HepG2 (cell line): ENCODE data around the gene THEMIS. TPM values are rescaled to one million over a fixed set of nuclear protein-coding genes. Genes with fewer than 3 reads are reported as not detected.

Experiments
- ATAC-seq: fragments of 200-7000 bp; cut with Tn5 transposase; 3 replicates; pipeline ENCODE4 v1.9.1; 2020; ENCODE audit warnings: mild to moderate bottlenecking, moderate library complexity
- BruUV-seq: library from RNA; stranded (reverse); fragments of 400-500 nt; replicated peaks from 2 replicates; lab custom pipeline; 2021; lab: Mats Ljungman, UMichigan
- CTCF ChIA-PET: fragments of 300-600 bp; formaldehyde crosslinking; extraction: SDS; loops from one replicate; lab custom pipeline; 2021; ENCODE audit warnings: low total read pairs, inconsistent platforms, low intra/inter-chr PET ratio; lab: Yijun Ruan, JAX
- POLR2A ChIA-PET: fragments of 350-600 bp; sonication (Branson Sonifier 250); formaldehyde crosslinking; loops from one replicate; lab custom pipeline; 2020; ENCODE audit warnings: antibody characterized with exemption, inconsistent platforms; lab: Yijun Ruan, JAX
- DNase-seq: peaks from one replicate; pipeline ENCODE4 v3.0.0-alpha.2; 2015; ENCODE audit warnings: low spot score
- FAIRE-seq: peaks from 3 replicates; lab custom pipeline; 2011; peaks lifted over from hg19 to GRCh38; lab: Jason Lieb, UNC
- H2AFZ ChIP-seq: one replicate; pipeline ENCODE4 v1.6.1; 2011; ENCODE audit warnings: low read length, inconsistent platforms
- H3K27ac ChIP-seq: fragments of 300-600 bp; 3 replicates; pipeline ENCODE4 v1.8.0; 2011; ENCODE audit warnings: mixed run types, mild to moderate bottlenecking, mixed read lengths, low read length, inconsistent platforms; ENCODE audit not compliant: insufficient read depth; ENCODE audit errors: extremely low read length
- H3K27me3 ChIP-seq, 2 experiments: fragments of 200-600 bp in 1 of 2; 2 replicates in 1 of 2; 3 replicates in 1 of 2; pipeline versions ENCODE4 v1.6.0 to v1.8.0; 2011; ENCODE audit warnings: low read length in 2 of 2, mild to moderate bottlenecking in 2 of 2, moderate library complexity in 2 of 2, inconsistent platforms in 1 of 2; ENCODE audit not compliant: insufficient read depth in 2 of 2, control insufficient read depth in 1 of 2
- H3K36me3 ChIP-seq, 2 experiments: fragments of 200-600 bp in 1 of 2; replicated peaks in 1 of 2; 2 replicates in 1 of 2; 3 replicates in 1 of 2; pipeline versions ENCODE4 v1.5.1 to v1.8.0; 2011; ENCODE audit warnings: low read length in 2 of 2, inconsistent platforms in 1 of 2; ENCODE audit not compliant: insufficient read depth in 2 of 2, control insufficient read depth in 1 of 2
- H3K4me1 ChIP-seq: 2 replicates; pipeline ENCODE4 v1.5.1; 2012; ENCODE audit warnings: low read length, inconsistent platforms; ENCODE audit not compliant: insufficient read depth
- H3K4me2 ChIP-seq: 2 replicates; pipeline ENCODE4 v1.6.0; 2011; ENCODE audit warnings: low read depth, low read length, inconsistent platforms
- H3K4me3 ChIP-seq, 3 experiments: fragments of 200-600 bp in 1 of 3; sonication (generic), shearing (Covaris generic) in 1 of 3; replicated peaks in 1 of 3; 2 replicates each; pipeline ENCODE4 v1.5.1; 2011 to 2016; ENCODE audit warnings: low read length in 3 of 3, inconsistent platforms in 2 of 3, low read depth in 2 of 3, mild to moderate bottlenecking in 2 of 3, control low read depth in 1 of 3, mixed read lengths in 1 of 3; ENCODE audit not compliant: insufficient read depth in 1 of 3
- H3K79me2 ChIP-seq: one replicate; pipeline ENCODE4 v1.6.1; 2011; ENCODE audit warnings: low read length, inconsistent platforms; ENCODE audit not compliant: insufficient read depth
- H3K9ac ChIP-seq: 2 replicates; pipeline ENCODE4 v1.6.0; 2011; ENCODE audit warnings: mild to moderate bottlenecking, low read depth, low read length, inconsistent platforms; ENCODE audit not compliant: insufficient read depth
- H3K9me3 ChIP-seq: 2 replicates; pipeline ENCODE4 v1.5.1; 2012; ENCODE audit warnings: mild to moderate bottlenecking, low read length
- H4K20me1 ChIP-seq: 2 replicates; pipeline ENCODE4 v1.6.0; 2011; ENCODE audit warnings: inconsistent platforms, mild to moderate bottlenecking, low read length, moderate library complexity; ENCODE audit not compliant: insufficient read depth
- CBX1 ChIP-seq: IDR thresholded peaks from one replicate; pipeline ENCODE4 v1.6.1; 2016; ENCODE audit warnings: antibody characterized with exemption, low read depth
- CREB1 ChIP-seq, 2 experiments: fragments of 450-650 bp in 1 of 2; IDR thresholded peaks; 2 replicates each; pipeline ENCODE4 v1.6.1; 2016 to 2017; ENCODE audit warnings: control low read depth in 1 of 2, mild to moderate bottlenecking in 1 of 2, missing compliant biosample characterization in 1 of 2, missing genetic modification characterization in 1 of 2
- HES4 ChIP-seq: sonication (generic); formaldehyde crosslinking; IDR thresholded peaks from 2 replicates; pipeline ENCODE4 v1.9.0; 2021; ENCODE audit warnings: mild to moderate bottlenecking, missing genetic modification reagents, borderline replicate concordance
- IKZF4 ChIP-seq: sonication (generic); formaldehyde crosslinking; IDR thresholded peaks from 2 replicates; pipeline ENCODE4 v1.5.1; 2020; ENCODE audit warnings: borderline replicate concordance, mild to moderate bottlenecking, low read depth, missing genetic modification reagents; ENCODE audit errors: not compliant biosample characterization
- THRA ChIP-seq: sonication (generic); formaldehyde crosslinking; IDR thresholded peaks from 2 replicates; pipeline ENCODE4 v1.4.0; 2020; ENCODE audit warnings: missing genetic modification reagents, borderline replicate concordance
- ZBTB3 ChIP-seq: sonication (generic); formaldehyde crosslinking; IDR thresholded peaks from 2 replicates; pipeline ENCODE4 v1.4.0; 2020; ENCODE audit warnings: low read depth, mild to moderate bottlenecking, moderate library complexity, missing genetic modification reagents, borderline replicate concordance
- ZNF318 ChIP-seq: sonication (generic); formaldehyde crosslinking; IDR thresholded peaks from 2 replicates; pipeline ENCODE4 v1.4.0; 2020; ENCODE audit warnings: mild to moderate bottlenecking, missing genetic modification reagents
- WGBS: methylation state at CpG from one replicate; pipeline ENCODE4 v1.1.6; 2017; ENCODE audit warnings: low lambda C conversion rate; 5-methylcytosine and 5-hydroxymethylcytosine counted together
- in situ Hi-C: cut with HindIII; loops from 2 replicates; pipeline ENCODE4 v1.10.0; 2017; ENCODE audit warnings: low pct_unique_long_range_greater_than_20kb; ENCODE audit not compliant: extremely low pct_ligation_motif_present
- intact Hi-C: fragments of 100-400 bp; cut with micrococcal nuclease; formaldehyde crosslinking; loops from one replicate; pipeline ENCODE4 v1.10.0; 2022; ENCODE audit not compliant: unreplicated experiment
- polyA plus RNA-seq, 8 experiments: library from polyadenylated mRNA; depleted of rRNA in 3 of 8; stranded (reverse) in 7 of 8; unstranded in 1 of 8; fragments of >200 nt; fragmentation: Illumina TruSeq in 4 of 8; extraction: Trizol in 4 of 8; gene quantifications; 2 replicates each; pipeline versions ENCODE4 v1.2.1 to v1.2.3, GENCODE V29; 2011 to 2016; ENCODE audit warnings: low read depth in 4 of 8, missing spikeins in 1 of 8, mixed read lengths in 1 of 8; ENCODE audit not compliant: insufficient read depth in 1 of 8
- total RNA-seq, 5 experiments: library from RNA; depleted of rRNA; stranded (reverse); fragments of >200 nt; fragmentation: Illumina TruSeq; extraction: Trizol; gene quantifications; 2 replicates each; pipeline ENCODE4 v1.2.3, GENCODE V29; 2016; ENCODE audit warnings: low read depth in 1 of 5

The THEMIS gene
- total and polyA plus RNA-seq, 2 of the 13 experiments (the other 11 are each of a cell fraction or from before 2014, with no cell fraction given), result not detected

- TF ChIP-seq CREB1 (IDR thresholded peaks at IDR 0.05) (no peak), CREB1 (CRISPR knock-in tag; IDR thresholded peaks at IDR 0.05) (no peak), THRA (no peak), HES4 (no peak)
Measured at GRCh38 chr6:127937747-127938146, 36.9 kb upstream of the THEMIS start (continued).

GRCh38 chr6:127937102-127937501, 36.2 kb upstream of the THEMIS start:
- peaks cover 12% of the 10 kb centered on the region for H3K4me1 ChIP-seq
- BruUV-seq, result no TSS peak
- H3K27me3 ChIP-seq, result no peaks in the 10 kb centered on the region
- no peaks in the 10 kb centered on the region for H3K36me3 ChIP-seq
- H3K4me3 ChIP-seq, result no peak overlapping the region
- no peak for DNase-seq
- in situ Hi-C loops, result no loop called here
- no peaks in the 10 kb centered on the region for H4K20me1 ChIP-seq
- H3K9me3 ChIP-seq, result peaks cover 9% of the 10 kb centered on the region
- no peak overlapping the region for H3K4me2 ChIP-seq
- no peak overlapping the region for H2AFZ ChIP-seq
- H3K9ac ChIP-seq, result no peak overlapping the region
- intact Hi-C loops, result no loop called here
- 5% methylated on average over 2 of the region's 2 CpGs for WGBS
- TF ChIP-seq CREB1 (IDR thresholded peaks at IDR 0.05) (peak; percentile 75), CREB1 (CRISPR knock-in tag; IDR thresholded peaks at IDR 0.05) (no peak), ZBTB3 (no peak)
- TF ChIP-seq, all 625 proteins: peak for 1
- no peak for FAIRE-seq
- Histone ChIP-seq H3K79me2 (no peaks in the 10 kb centered on the region), H3K27ac (no peak overlapping the region)
- ChIA-PET CTCF (no interaction called here), POLR2A (no interaction called here)
- no peak for ATAC-seq

GRCh38 chr6:127934956-127935355, 34.1 kb upstream of the THEMIS start:
- 24% methylated on average over 1 of the region's 1 CpG for WGBS
- ChIA-PET POLR2A (no interaction called here), CTCF (no interaction called here)
- no peak overlapping the region for H3K27ac ChIP-seq
- no peak overlapping the region for H3K9ac ChIP-seq
- H3K4me2 ChIP-seq, result no peak overlapping the region
- no peaks in the 10 kb centered on the region for H3K79me2 ChIP-seq
- in situ Hi-C loops (no loop called here), intact Hi-C loops (no loop called here)
- peaks cover 10% of the 10 kb centered on the region for H3K4me1 ChIP-seq
- DNase-seq (no peak), FAIRE-seq (no peak), ATAC-seq (no peak)
- H2AFZ ChIP-seq, result no peak overlapping the region
- no peaks in the 10 kb centered on the region for H3K36me3 ChIP-seq
- no peaks in the 10 kb centered on the region for H4K20me1 ChIP-seq
- H3K4me3 ChIP-seq, result no peak overlapping the region
- H3K27me3 ChIP-seq, result no peaks in the 10 kb centered on the region
- no TSS peak for BruUV-seq
- peaks cover 9% of the 10 kb centered on the region for H3K9me3 ChIP-seq
- TF ChIP-seq CBX1 (no peak), IKZF4 (CRISPR knock-in tag) (no peak), ZNF318 (CRISPR knock-in tag) (no peak)
